HAP-1 (cell line): ENCODE results near the gene DIS3L2.
"Not testable (repeated sequence)": the region's sequence is repeated elsewhere in the genome, so short reads cannot be mapped to it uniquely, and the experiment has no call there.

Source experiments
- DNase-seq, 2 experiments: peaks; one replicate each; pipeline ENCODE4 v3.0.0-alpha.2; 2016 to 2020; ENCODE audit warnings: low spot score in 2 of 2
- H3K27me3 ChIP-seq: fragments of 250-450 bp; sonication (Bioruptor Pico); 2 replicates; pipeline ENCODE4 v1.5.1; 2020; ENCODE audit warnings: low read depth, mild to moderate bottlenecking, moderate library complexity
- H3K36me3 ChIP-seq: fragments of 250-450 bp; sonication (Bioruptor Pico); replicated peaks from 2 replicates; pipeline ENCODE4 v1.5.1; 2020; ENCODE audit warnings: mild to moderate bottlenecking
- H3K4me1 ChIP-seq: fragments of 250-450 bp; sonication (Bioruptor Pico); 2 replicates; pipeline ENCODE4 v1.5.1; 2020; ENCODE audit warnings: mild to moderate bottlenecking
- H3K4me3 ChIP-seq: fragments of 250-450 bp; sonication (Bioruptor Pico); 2 replicates; pipeline ENCODE4 v1.5.1; 2020; ENCODE audit warnings: mild to moderate bottlenecking, moderate library complexity
- H3K9me3 ChIP-seq: fragments of 250-450 bp; sonication (Bioruptor Pico); 2 replicates; pipeline ENCODE4 v1.5.1; 2020; ENCODE audit warnings: mild to moderate bottlenecking, moderate library complexity
- in situ Hi-C: fragments of 300-500 bp; cut with MboI; formaldehyde crosslinking; loops from 3 replicates; pipeline ENCODE4 v1.14.3; 2020; ENCODE audit warnings: low sequenced_read_pairs, inconsistent platforms, mixed read lengths

The DIS3L2 gene

DNA sequence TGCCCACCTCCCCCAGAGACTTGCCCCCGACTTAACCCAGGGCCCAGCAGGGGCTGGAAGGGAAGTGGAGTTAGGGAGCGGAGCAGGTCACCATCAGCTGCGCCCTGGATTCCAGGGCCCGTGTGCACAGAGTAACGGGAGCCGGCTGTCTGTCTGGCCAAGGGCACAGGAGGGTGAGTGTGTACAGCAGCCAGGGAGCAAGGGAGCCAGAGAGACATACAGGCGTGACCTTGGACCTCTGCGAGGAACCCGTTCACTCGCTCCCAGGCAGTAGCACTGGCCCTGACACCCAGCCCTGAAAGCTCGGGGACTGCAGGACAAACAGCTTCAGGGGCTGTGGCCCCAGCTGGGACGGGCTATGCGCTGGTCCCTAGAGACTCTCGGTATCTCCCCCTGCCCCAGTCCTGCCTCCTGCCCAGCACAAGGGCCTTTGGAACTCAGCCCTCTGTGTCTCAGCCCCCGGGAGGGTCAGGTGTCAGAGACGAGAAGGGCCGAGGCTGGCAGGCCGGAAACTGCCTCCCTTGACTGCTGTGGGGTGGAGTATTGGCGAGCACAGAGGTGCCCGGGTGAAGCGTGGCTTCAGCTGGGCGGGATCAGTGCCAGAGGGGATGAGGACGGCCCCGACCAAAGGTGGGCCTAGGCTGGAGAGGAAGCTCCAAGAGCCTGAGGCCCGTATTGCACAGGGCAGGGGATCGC is 370.9 kb downstream of the DIS3L2 start:
- H3K27me3 ChIP-seq, DNase-seq, H3K36me3 ChIP-seq, H3K4me1 ChIP-seq, H3K4me3 ChIP-seq, H3K9me3 ChIP-seq, in situ Hi-C loops: not testable (repeated sequence)

- no peaks in the 10 kb centered on the region for H3K4me1 ChIP-seq
- no peak for DNase-seq
- no peak overlapping the region for H3K4me3 ChIP-seq
- H3K27me3 ChIP-seq: no peaks in the 10 kb centered on the region
- H3K36me3 ChIP-seq: no peaks in the 10 kb centered on the region
- no peaks in the 10 kb centered on the region for H3K9me3 ChIP-seq
- in situ Hi-C loops: no loop called here
These were observed 371.4 kb downstream of the DIS3L2 start for GRCh38 chr2:232332940-232333259.

GRCh38 chr2:232333361-232334135 is 372.0 kb downstream of the DIS3L2 start:
- Histone ChIP-seq H3K27me3 (no peaks in the 10 kb centered on the region), H3K4me3 (no peak overlapping the region), H3K36me3 (no peaks in the 10 kb centered on the region), H3K9me3 (no peaks in the 10 kb centered on the region), H3K4me1 (no peaks in the 10 kb centered on the region)
- DNase-seq: peak in 1 of 2 experiments; percentile 66
- in situ Hi-C loops: no loop called here

- H3K36me3 ChIP-seq, DNase-seq, H3K4me3 ChIP-seq, H3K27me3 ChIP-seq, H3K4me1 ChIP-seq, H3K9me3 ChIP-seq, in situ Hi-C loops: not testable (repeated sequence)
These were observed 372.8 kb downstream of the DIS3L2 start for GRCh38 chr2:232334136-232334884.

- in situ Hi-C loops, H3K4me3 ChIP-seq, H3K27me3 ChIP-seq, H3K36me3 ChIP-seq, H3K9me3 ChIP-seq, H3K4me1 ChIP-seq: not testable (repeated sequence)
- DNase-seq: peak in 1 of 2 experiments; percentile 5
These were observed 373.3 kb downstream of the DIS3L2 start for GRCh38 chr2:232334885-232335205.

DNA sequence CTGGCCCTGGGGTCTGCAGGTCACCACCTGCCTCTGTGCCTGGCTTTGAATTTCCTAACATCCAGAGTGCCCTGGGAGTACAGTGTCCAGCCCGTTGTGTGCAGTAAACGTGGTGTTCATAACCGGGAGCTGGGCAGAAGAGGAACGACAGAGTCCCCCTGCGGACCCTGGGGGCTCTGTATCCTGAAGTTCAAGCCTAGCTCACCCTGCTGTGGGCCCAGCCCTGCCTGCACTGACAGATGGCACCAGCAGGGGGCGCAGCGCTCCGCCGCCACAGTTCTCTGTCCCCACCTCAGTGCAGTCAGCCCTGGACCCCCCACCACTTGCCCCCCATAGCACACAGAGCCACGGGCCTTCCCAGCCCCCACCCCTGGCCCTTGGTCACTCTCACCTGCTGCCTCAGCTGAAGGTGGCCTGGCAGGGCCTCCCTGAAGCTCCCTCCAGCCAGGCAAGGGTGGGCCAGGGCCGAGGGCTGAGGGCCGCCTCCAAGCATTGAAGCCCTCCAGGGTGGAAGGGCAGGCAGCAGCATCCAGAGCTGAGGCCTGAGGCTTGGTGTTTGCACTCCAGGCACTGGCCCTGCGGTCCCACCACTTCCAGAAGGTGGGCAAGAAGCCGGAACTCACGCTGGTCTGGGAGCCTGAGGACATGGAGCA is 373.8 kb downstream of the DIS3L2 start:
- H3K4me3 ChIP-seq, H3K27me3 ChIP-seq, H3K4me1 ChIP-seq, in situ Hi-C loops, H3K9me3 ChIP-seq, H3K36me3 ChIP-seq: not testable (repeated sequence)
- peak in 1 of 2 experiments; percentile 15 for DNase-seq

DNA sequence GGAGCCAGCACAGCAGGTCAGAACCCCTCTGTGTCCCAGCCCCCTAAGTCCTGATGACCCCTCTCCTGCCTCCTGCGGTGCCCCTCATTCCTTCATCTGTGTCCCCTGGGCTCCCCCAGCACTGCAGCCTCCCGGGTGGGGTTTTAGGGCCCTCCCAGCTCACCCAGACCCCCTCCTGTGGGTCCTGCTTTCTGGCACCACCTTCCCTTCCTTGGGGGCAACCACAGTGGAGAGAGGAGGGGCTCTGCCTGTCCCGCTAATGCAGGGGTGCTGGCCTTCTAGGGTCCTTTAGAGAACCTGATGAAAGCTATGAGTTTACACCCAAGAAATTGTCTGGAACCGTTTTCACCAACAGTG is 374.3 kb downstream of the DIS3L2 start:
- Histone ChIP-seq H3K36me3 (no peaks in the 10 kb centered on the region), H3K27me3 (no peaks in the 10 kb centered on the region), H3K4me1 (no peaks in the 10 kb centered on the region), H3K9me3 (no peaks in the 10 kb centered on the region), H3K4me3 (no peak overlapping the region)
- in situ Hi-C loops: no loop called here
- peak in 1 of 2 experiments; percentile 6 for DNase-seq

DNA sequence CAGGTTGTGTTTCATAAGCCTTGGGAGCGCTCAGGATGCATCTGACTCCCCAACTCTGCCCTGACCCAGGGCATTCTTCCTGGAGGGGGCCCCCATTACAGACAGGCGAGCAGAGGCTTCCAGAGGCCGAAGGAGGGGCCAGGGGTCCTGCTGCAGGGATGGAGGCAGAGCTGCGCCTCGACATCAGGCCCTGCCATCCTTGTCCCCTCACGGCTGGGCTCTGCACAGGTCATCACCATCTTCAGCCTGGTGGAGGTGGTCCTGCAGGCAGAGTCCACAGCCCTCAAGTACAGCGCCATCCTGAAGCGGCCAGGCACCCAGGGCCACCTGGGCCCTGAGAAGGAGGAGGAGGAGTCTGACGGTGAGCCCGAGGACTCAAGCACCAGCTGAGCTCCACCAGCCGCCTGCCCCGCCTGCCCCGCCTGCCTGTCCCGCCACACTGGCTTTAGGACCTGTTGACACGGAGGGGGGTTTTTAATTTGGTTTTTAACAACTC is 374.8 kb downstream of the DIS3L2 start:
- H3K27me3 ChIP-seq: no peaks in the 10 kb centered on the region
- no peak overlapping the region for H3K4me3 ChIP-seq
- no peaks in the 10 kb centered on the region for H3K36me3 ChIP-seq
- no peaks in the 10 kb centered on the region for H3K4me1 ChIP-seq
- in situ Hi-C loops: no loop called here
- DNase-seq: peak in 1 of 2 experiments; percentile 7
- no peaks in the 10 kb centered on the region for H3K9me3 ChIP-seq

- in situ Hi-C loops: no loop called here
- H3K9me3 ChIP-seq: no peaks in the 10 kb centered on the region
These were observed 375.6 kb downstream of the DIS3L2 start for GRCh38 chr2:232336981-232337720.

GRCh38 chr2:232338094-232338758 is 376.7 kb downstream of the DIS3L2 start:
- H3K4me1 ChIP-seq, H3K9me3 ChIP-seq, DNase-seq, H3K4me3 ChIP-seq, H3K27me3 ChIP-seq, H3K36me3 ChIP-seq, in situ Hi-C loops: not testable (repeated sequence)

More at GRCh38 chr2:232336981-232337720, 375.6 kb downstream of the DIS3L2 start:
- no peaks in the 10 kb centered on the region for H3K4me1 ChIP-seq
- no peaks in the 10 kb centered on the region for H3K27me3 ChIP-seq
- H3K36me3 ChIP-seq: no peaks in the 10 kb centered on the region
- no peak overlapping the region for H3K4me3 ChIP-seq
- peak in 1 of 2 experiments; percentile 5 for DNase-seq

GRCh38 chr2:232338759-232339106 is 377.2 kb downstream of the DIS3L2 start:
- Histone ChIP-seq H3K4me1 (no peaks in the 10 kb centered on the region), H3K4me3 (no peak overlapping the region), H3K9me3 (no peaks in the 10 kb centered on the region), H3K36me3 (no peaks in the 10 kb centered on the region), H3K27me3 (no peaks in the 10 kb centered on the region)
- no peak for DNase-seq
- in situ Hi-C loops: no loop called here

- peak in 1 of 2 experiments; percentile 29 for DNase-seq
These were observed 377.9 kb downstream of the DIS3L2 start for GRCh38 chr2:232339121-232340081.

More at GRCh38 chr2:232339121-232340081, 377.9 kb downstream of the DIS3L2 start:
- H3K9me3 ChIP-seq: no peaks in the 10 kb centered on the region
- no peaks in the 10 kb centered on the region for H3K36me3 ChIP-seq
- no peaks in the 10 kb centered on the region for H3K27me3 ChIP-seq
- in situ Hi-C loops: loop anchor here (5.0 kb wide), 1 partner anchor 93 kb away; no protein-coding TSS in a partner anchor
- no peak overlapping the region for H3K4me3 ChIP-seq
- H3K4me1 ChIP-seq: no peaks in the 10 kb centered on the region
